ENCODE data around the gene CLASP1.
A peak's percentile ranks its signal among the peaks of the same experiment; 100 is the strongest.
"Not testable (repeated sequence)": the region's sequence is repeated elsewhere in the genome, so short reads cannot be mapped to it uniquely, and the experiment has no call there.

The CLASP1 gene

GRCh38 chr2:121562269-121563176 lies 86.7 kb downstream of the CLASP1 start:
- peak; percentile 10 for DNase-seq (ENCODE audit: low spot score)
- TF ChIP-seq, protein P1, sequence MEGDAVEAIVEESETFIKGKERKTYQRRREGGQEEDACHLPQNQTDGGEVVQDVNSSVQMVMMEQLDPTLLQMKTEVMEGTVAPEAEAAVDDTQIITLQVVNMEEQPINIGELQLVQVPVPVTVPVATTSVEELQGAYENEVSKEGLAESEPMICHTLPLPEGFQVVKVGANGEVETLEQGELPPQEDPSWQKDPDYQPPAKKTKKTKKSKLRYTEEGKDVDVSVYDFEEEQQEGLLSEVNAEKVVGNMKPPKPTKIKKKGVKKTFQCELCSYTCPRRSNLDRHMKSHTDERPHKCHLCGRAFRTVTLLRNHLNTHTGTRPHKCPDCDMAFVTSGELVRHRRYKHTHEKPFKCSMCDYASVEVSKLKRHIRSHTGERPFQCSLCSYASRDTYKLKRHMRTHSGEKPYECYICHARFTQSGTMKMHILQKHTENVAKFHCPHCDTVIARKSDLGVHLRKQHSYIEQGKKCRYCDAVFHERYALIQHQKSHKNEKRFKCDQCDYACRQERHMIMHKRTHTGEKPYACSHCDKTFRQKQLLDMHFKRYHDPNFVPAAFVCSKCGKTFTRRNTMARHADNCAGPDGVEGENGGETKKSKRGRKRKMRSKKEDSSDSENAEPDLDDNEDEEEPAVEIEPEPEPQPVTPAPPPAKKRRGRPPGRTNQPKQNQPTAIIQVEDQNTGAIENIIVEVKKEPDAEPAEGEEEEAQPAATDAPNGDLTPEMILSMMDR (IDR thresholded peaks at IDR 0.05; ENCODE audit: extremely low read depth, insufficient read depth, missing control alignments) = no peak
- in situ Hi-C loops (cut with MboI; ENCODE audit: low pct_unique_long_range_greater_than_20kb, low sequenced_read_pairs, unreplicated experiment) = no loop called here

GRCh38 chr2:121561617-121562268 lies 87.5 kb downstream of the CLASP1 start:
- no peak for DNase-seq (ENCODE audit: low spot score)
- TF ChIP-seq, protein P1 (IDR thresholded peaks at IDR 0.05; ENCODE audit: extremely low read depth, insufficient read depth, missing control alignments) = no peak
- in situ Hi-C loops (cut with MboI; ENCODE audit: low pct_unique_long_range_greater_than_20kb, low sequenced_read_pairs, unreplicated experiment) = no loop called here

DNA sequence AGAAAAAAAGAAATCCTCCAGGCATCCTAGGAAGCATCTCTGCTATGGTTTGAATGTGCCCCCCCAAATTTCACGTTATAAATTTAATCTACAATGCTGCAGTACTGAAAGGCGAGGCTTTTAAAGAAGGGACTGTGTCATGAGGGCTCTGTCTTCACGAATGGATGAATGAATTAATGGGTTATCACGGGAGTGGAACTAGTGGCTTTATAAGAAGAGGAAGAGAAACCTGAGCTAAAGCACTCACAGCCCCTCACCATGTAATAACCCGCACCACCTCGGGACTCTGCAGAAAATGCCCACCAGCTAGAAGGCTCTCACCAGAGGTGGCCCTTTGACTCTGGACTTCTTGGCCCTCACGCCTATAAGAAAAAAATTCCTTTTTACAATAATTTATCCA lies 90.9 kb downstream of the CLASP1 start:
- TF ChIP-seq, protein P1 (IDR thresholded peaks at IDR 0.05; ENCODE audit: extremely low read depth, insufficient read depth, missing control alignments) = no peak
- in situ Hi-C loops (cut with MboI; ENCODE audit: low pct_unique_long_range_greater_than_20kb, low sequenced_read_pairs, unreplicated experiment) = no loop called here
- no peak for DNase-seq (ENCODE audit: low spot score)

- no peak for DNase-seq (ENCODE audit: low spot score)
- TF ChIP-seq, protein P1 (IDR thresholded peaks at IDR 0.05; ENCODE audit: extremely low read depth, insufficient read depth, missing control alignments) = no peak
- in situ Hi-C loops (cut with MboI; ENCODE audit: low pct_unique_long_range_greater_than_20kb, low sequenced_read_pairs, unreplicated experiment) = no loop called here
Observed at GRCh38 chr2:121555008-121555407, 94.3 kb downstream of the CLASP1 start.

GRCh38 chr2:121552477-121553180 lies 96.6 kb downstream of the CLASP1 start:
- in situ Hi-C loops (cut with MboI; ENCODE audit: low pct_unique_long_range_greater_than_20kb, low sequenced_read_pairs, unreplicated experiment); DNase-seq (ENCODE audit: low spot score): not testable (repeated sequence)

DNA sequence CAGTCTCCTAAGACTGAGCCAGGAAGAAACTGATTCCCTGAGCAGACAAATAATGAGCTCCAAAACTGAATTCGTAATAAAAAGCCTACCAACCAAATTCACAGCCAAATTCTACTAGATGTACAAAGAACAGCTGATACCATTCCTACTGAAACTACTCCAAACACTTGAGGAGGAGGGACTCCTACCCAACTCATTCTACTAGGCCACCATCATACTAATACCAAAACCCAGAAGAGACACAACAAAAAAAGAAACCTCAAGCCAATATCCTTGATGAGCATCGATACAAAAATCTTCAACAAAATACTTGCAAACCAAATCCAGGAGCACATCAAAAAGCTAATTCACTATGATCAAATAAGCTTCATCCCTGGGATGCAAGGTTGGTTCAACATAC lies 98.6 kb downstream of the CLASP1 start:
- TF ChIP-seq, protein P1 (IDR thresholded peaks at IDR 0.05; ENCODE audit: extremely low read depth, insufficient read depth, missing control alignments) = no peak
- DNase-seq (ENCODE audit: low spot score) = no peak
- in situ Hi-C loops (cut with MboI; ENCODE audit: low pct_unique_long_range_greater_than_20kb, low sequenced_read_pairs, unreplicated experiment) = no loop called here
